Nephron (organoid): ENCODE results near the gene COMMD7.
"Not testable (repeated sequence)": the region's sequence is repeated elsewhere in the genome, so short reads cannot be mapped to it uniquely, and the experiment has no call there.

Experiments
- H3K27ac Mint-ChIP-seq, 3 experiments: 2 replicates each; pipeline ENCODE4 v1.8.0; 2020; ENCODE audit warnings: mixed read lengths in 3 of 3, mild to moderate bottlenecking in 2 of 3, moderate library complexity in 1 of 3
- H3K27me3 Mint-ChIP-seq: 2 replicates; pipeline ENCODE4 v1.8.0; 2021; ENCODE audit warnings: low read depth, mild to moderate bottlenecking, moderate library complexity, mixed read lengths
- H3K36me3 Mint-ChIP-seq: 2 replicates; pipeline ENCODE4 v1.8.0; 2020; ENCODE audit warnings: low read depth, mixed read lengths
- H3K4me1 Mint-ChIP-seq: 2 replicates; pipeline ENCODE4 v1.8.0; 2020; ENCODE audit warnings: mixed read lengths
- H3K4me3 Mint-ChIP-seq, 3 experiments: 2 replicates each; pipeline ENCODE4 v1.8.0; 2020; ENCODE audit warnings: mild to moderate bottlenecking in 3 of 3, mixed read lengths in 3 of 3, moderate library complexity in 2 of 3
- H3K9me3 Mint-ChIP-seq: 2 replicates; pipeline ENCODE4 v1.8.0; 2020; ENCODE audit warnings: mixed read lengths
- CTCF ChIP-seq, 3 experiments: fragments of 200-600 bp; sonication (generic); IDR thresholded peaks; one replicate each; pipeline ENCODE4 v1.5.0; 2021; ENCODE audit warnings: antibody characterized with exemption in 3 of 3; ENCODE audit not compliant: unreplicated experiment in 3 of 3

Gene COMMD7

GRCh38 chr20:32741151-32741550 lies 2.1 kb downstream of the COMMD7 start:
- Mint-ChIP-seq H3K4me3 (peak overlapping the region in 1 of 3 experiments; percentile 53), H3K4me1 (peaks cover 15% of the 10 kb centered on the region), H3K36me3 (no peaks in the 10 kb centered on the region), H3K27ac (no peak overlapping the region), H3K9me3 (no peaks in the 10 kb centered on the region), H3K27me3 (no peaks in the 10 kb centered on the region)
- TF ChIP-seq CTCF (IDR thresholded peaks at IDR 0.05; ENCODE audit: unreplicated experiment in 3 of 3): no peak

GRCh38 chr20:32737371-32738223 lies 5.7 kb downstream of the COMMD7 start:
- TF ChIP-seq CTCF (IDR thresholded peaks at IDR 0.05; ENCODE audit: unreplicated experiment in 3 of 3): no peak
- no peak overlapping the region for H3K27ac Mint-ChIP-seq
- H3K27me3 Mint-ChIP-seq: no peaks in the 10 kb centered on the region
- no peaks in the 10 kb centered on the region for H3K36me3 Mint-ChIP-seq
- H3K9me3 Mint-ChIP-seq: no peaks in the 10 kb centered on the region
- H3K4me3 Mint-ChIP-seq: no peak overlapping the region
- H3K4me1 Mint-ChIP-seq: peaks cover 7% of the 10 kb centered on the region

- Mint-ChIP-seq H3K9me3 (no peaks in the 10 kb centered on the region), H3K27ac (peak overlapping the region in 2 of 3 experiments; percentile 64 to 91)
Observed at GRCh38 chr20:32731882-32732266, 11.4 kb downstream of the COMMD7 start.

GRCh38 chr20:32729334-32729733 lies 13.9 kb downstream of the COMMD7 start:
- not testable (repeated sequence) for H3K27me3 Mint-ChIP-seq, H3K9me3 Mint-ChIP-seq, H3K27ac Mint-ChIP-seq, H3K4me3 Mint-ChIP-seq
- Mint-ChIP-seq H3K4me1 (peaks cover 19% of the 10 kb centered on the region), H3K36me3 (peaks cover 38% of the 10 kb centered on the region)

More at GRCh38 chr20:32731882-32732266, 11.4 kb downstream of the COMMD7 start:
- Mint-ChIP-seq H3K4me3 (no peak overlapping the region), H3K4me1 (peaks cover 19% of the 10 kb centered on the region), H3K36me3 (peaks cover 26% of the 10 kb centered on the region), H3K27me3 (no peaks in the 10 kb centered on the region)
- no peak for TF ChIP-seq CTCF (IDR thresholded peaks at IDR 0.05; ENCODE audit: unreplicated experiment in 3 of 3)

- Mint-ChIP-seq H3K27ac (peak overlapping the region in 2 of 3 experiments; percentile 29 to 52), H3K4me1 (peaks cover 19% of the 10 kb centered on the region), H3K36me3 (peaks cover 38% of the 10 kb centered on the region)
- not testable (repeated sequence) for H3K4me3 Mint-ChIP-seq, H3K27me3 Mint-ChIP-seq, H3K9me3 Mint-ChIP-seq
Observed at GRCh38 chr20:32728435-32728834, 14.8 kb downstream of the COMMD7 start.

GRCh38 chr20:32727683-32728082 lies 15.6 kb downstream of the COMMD7 start:
- H3K4me3 Mint-ChIP-seq: no peak overlapping the region
- H3K9me3 Mint-ChIP-seq: no peaks in the 10 kb centered on the region
- H3K4me1 Mint-ChIP-seq: peaks cover 19% of the 10 kb centered on the region
- H3K27ac Mint-ChIP-seq: peak overlapping the region; percentile 43 to 52 (median 46)
- no peaks in the 10 kb centered on the region for H3K27me3 Mint-ChIP-seq
- peaks cover 38% of the 10 kb centered on the region for H3K36me3 Mint-ChIP-seq
- TF ChIP-seq CTCF (IDR thresholded peaks at IDR 0.05; ENCODE audit: unreplicated experiment in 3 of 3): no peak
